HG03575 (cell line): ENCODE results near the gene MAL.
"Not testable (repeated sequence)": the region's sequence is repeated elsewhere in the genome, so short reads cannot be mapped to it uniquely, and the experiment has no call there.

Experiments used
- ATAC-seq: cut with Tn5 transposase; IDR thresholded peaks from one replicate; pipeline ENCODE4 v1.9.1; 2021; ENCODE audit not compliant: unreplicated experiment, insufficient number of reproducible peaks, low FRiP score; ENCODE audit errors: extremely low read depth

Gene MAL

GRCh38 chr2:95074663-95075439 is 49.3 kb downstream of the MAL start:
- ATAC-seq, result no peak

- ATAC-seq, result no peak
These were observed 50.1 kb downstream of the MAL start for GRCh38 chr2:95075440-95076132.

GRCh38 chr2:95076705-95077529 is 51.4 kb downstream of the MAL start:
- ATAC-seq, result peak; percentile 80

DNA sequence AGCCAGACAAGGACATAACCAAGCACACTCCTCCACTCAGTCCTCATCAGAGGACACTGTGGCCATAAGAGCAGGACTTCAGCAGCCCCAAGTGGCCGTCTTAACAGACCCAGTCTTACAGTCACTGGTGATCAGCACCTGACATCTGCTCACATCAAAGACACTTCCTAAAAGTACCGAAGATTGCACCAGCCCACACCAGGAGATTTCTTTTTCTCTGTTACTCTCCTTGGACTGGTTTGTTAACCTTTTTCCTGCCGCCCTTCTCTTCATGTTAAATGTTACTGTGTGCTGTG is 52.0 kb downstream of the MAL start:
- ATAC-seq, result no peak

GRCh38 chr2:95077861-95078603 is 52.5 kb downstream of the MAL start:
- ATAC-seq, result no peak

- ATAC-seq, result no peak
These were observed 53.7 kb downstream of the MAL start for GRCh38 chr2:95079199-95079683.

- no peak for ATAC-seq
These were observed 57.0 kb downstream of the MAL start for GRCh38 chr2:95082477-95082876.

GRCh38 chr2:95086017-95086416 is 60.5 kb downstream of the MAL start:
- no peak for ATAC-seq

- no peak for ATAC-seq
These were observed 61.9 kb downstream of the MAL start for GRCh38 chr2:95087379-95087778.

DNA sequence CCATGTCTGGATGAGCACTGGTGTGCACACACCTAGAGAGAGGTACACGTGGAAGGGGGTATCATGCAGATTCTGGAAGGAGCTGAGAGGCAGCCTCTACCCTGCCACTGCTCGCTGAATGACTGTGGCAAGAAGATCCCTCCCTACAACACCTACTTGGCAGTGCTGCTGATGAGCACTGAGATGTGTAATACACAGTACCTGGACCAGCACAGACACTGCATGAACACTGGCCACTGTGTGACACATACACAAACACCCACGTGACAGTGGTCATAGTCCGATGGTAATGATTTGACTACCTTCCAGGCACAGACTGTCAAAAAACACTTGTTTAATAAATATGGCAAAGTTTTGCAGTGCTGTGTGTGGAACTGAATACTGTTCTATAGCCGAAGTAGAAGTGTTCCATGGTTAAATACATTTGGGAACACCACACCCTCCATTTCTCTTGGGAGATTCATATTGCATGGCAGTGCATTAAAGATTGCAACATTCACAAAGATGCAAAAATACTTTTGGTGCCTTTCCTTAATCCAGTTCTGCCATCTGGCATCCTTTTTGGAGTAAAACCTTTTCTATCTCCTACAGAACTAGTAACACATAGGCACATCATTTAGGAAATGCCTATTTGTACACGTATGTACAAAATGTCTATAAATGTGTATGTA is 66.5 kb downstream of the MAL start:
- ATAC-seq, result no peak

GRCh38 chr2:95098273-95098672 is 72.8 kb downstream of the MAL start:
- ATAC-seq, result not testable (repeated sequence)

DNA sequence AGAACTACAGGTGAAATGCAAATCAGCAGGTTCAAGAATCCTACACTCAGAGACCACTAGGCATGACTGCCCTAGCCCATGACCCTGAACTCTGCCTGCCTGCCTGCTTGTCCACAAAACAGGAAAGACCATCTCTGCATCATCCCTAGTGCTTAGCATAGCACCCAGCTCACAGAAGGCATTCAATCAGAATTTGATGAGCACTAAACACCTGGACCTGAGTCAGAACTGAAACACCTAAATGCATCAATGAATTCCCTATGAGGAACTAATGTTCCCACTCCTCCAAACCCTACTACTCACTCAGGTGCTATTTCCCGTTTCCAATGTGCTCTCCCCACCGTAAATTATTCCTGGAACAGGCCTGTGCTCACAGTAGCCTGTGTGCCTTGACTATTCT is 74.4 kb downstream of the MAL start:
- ATAC-seq, result no peak
